ENCODE data around the gene TNFRSF1A. TPM values are rescaled to one million over a fixed set of nuclear protein-coding genes. Genes with fewer than 3 reads are reported as not detected.

Gene TNFRSF1A
- total RNA-seq, 1 experiment from 2014 or later: 91.5 TPM

GRCh38 chr12:6358881-6359280, 17.0 kb upstream of the TNFRSF1A start:
- ChIA-PET POLR2A (ENCODE audit: low non-redundant PET) (interaction anchor here (0.6 to 0.7 kb wide), 4 partner anchors 16 to 111 kb away, joined by 4 to 13 read pairs (median 8); no protein-coding TSS in a partner anchor), CTCF (interaction anchor here (0.7 kb wide), 1 partner anchor 23 kb away, joined by 10 read pairs; no protein-coding TSS in a partner anchor)
- DNase-seq (ENCODE audit: low spot score): no peak
- Histone ChIP-seq H3K9me3 (ENCODE audit: low read depth, low read length, poor library complexity, severe bottlenecking) (no peaks in the 10 kb centered on the region), H3K36me3 (ENCODE audit: insufficient read depth, low read length, poor library complexity, severe bottlenecking) (no peaks in the 10 kb centered on the region), H3K27me3 (replicated peaks; ENCODE audit: insufficient read depth, low read depth, low read length, poor library complexity) (no peaks in the 10 kb centered on the region), H3K4me3 (ENCODE audit: low read depth, low read length, poor library complexity, severe bottlenecking) (no peak overlapping the region), H3K27ac (ENCODE audit: low read depth, low read length, poor library complexity, severe bottlenecking) (no peak overlapping the region), H3K4me1 (ENCODE audit: insufficient read depth, low read length, poor library complexity, severe bottlenecking) (peaks cover 8% of the 10 kb centered on the region)
- BruUV-seq (replicated peaks): no TSS peak
- no peak for TF ChIP-seq CTCF (conservative IDR thresholded peaks at IDR 0.05; ENCODE audit: low read depth, low read length)
- no peak for TF ChIP-seq EZH2 (IDR thresholded peaks at IDR 0.05; ENCODE audit: borderline replicate concordance, low read depth, low read length, poor library complexity, severe bottlenecking)
- intact Hi-C loops (cut with micrococcal nuclease; ENCODE audit: unreplicated experiment): no loop called here

- POLR2A ChIA-PET (ENCODE audit: low non-redundant PET): no interaction called here
- H3K27me3 ChIP-seq (replicated peaks; ENCODE audit: insufficient read depth, low read depth, low read length, poor library complexity): no peaks in the 10 kb centered on the region
Measured at GRCh38 chr12:6356374-6356820, 14.5 kb upstream of the TNFRSF1A start.

GRCh38 chr12:6355491-6356373, 13.9 kb upstream of the TNFRSF1A start:
- Histone ChIP-seq H3K27me3 (replicated peaks; ENCODE audit: insufficient read depth, low read depth, low read length, poor library complexity) (no peaks in the 10 kb centered on the region), H3K27ac (ENCODE audit: low read depth, low read length, poor library complexity, severe bottlenecking) (no peak overlapping the region), H3K9me3 (ENCODE audit: low read depth, low read length, poor library complexity, severe bottlenecking) (no peaks in the 10 kb centered on the region), H3K4me1 (ENCODE audit: insufficient read depth, low read length, poor library complexity, severe bottlenecking) (no peaks in the 10 kb centered on the region), H3K4me3 (ENCODE audit: low read depth, low read length, poor library complexity, severe bottlenecking) (no peak overlapping the region), H3K36me3 (ENCODE audit: insufficient read depth, low read length, poor library complexity, severe bottlenecking) (no peaks in the 10 kb centered on the region)
- intact Hi-C loops (cut with micrococcal nuclease; ENCODE audit: unreplicated experiment): no loop called here
- POLR2A ChIA-PET (ENCODE audit: low non-redundant PET): no interaction called here
- DNase-seq (ENCODE audit: low spot score): no peak
- TF ChIP-seq EZH2 (IDR thresholded peaks at IDR 0.05; ENCODE audit: borderline replicate concordance, low read depth, low read length, poor library complexity, severe bottlenecking) (no peak), CTCF (conservative IDR thresholded peaks at IDR 0.05; ENCODE audit: low read depth, low read length) (no peak)
- CTCF ChIA-PET: no interaction called here
- no TSS peak for BruUV-seq (replicated peaks)

More at GRCh38 chr12:6356374-6356820, 14.5 kb upstream of the TNFRSF1A start:
- Histone ChIP-seq H3K27ac (ENCODE audit: low read depth, low read length, poor library complexity, severe bottlenecking) (no peak overlapping the region), H3K4me1 (ENCODE audit: insufficient read depth, low read length, poor library complexity, severe bottlenecking) (no peaks in the 10 kb centered on the region), H3K4me3 (ENCODE audit: low read depth, low read length, poor library complexity, severe bottlenecking) (no peak overlapping the region), H3K9me3 (ENCODE audit: low read depth, low read length, poor library complexity, severe bottlenecking) (no peaks in the 10 kb centered on the region), H3K36me3 (ENCODE audit: insufficient read depth, low read length, poor library complexity, severe bottlenecking) (no peaks in the 10 kb centered on the region)
- TF ChIP-seq EZH2 (IDR thresholded peaks at IDR 0.05; ENCODE audit: borderline replicate concordance, low read depth, low read length, poor library complexity, severe bottlenecking) (no peak), CTCF (conservative IDR thresholded peaks at IDR 0.05; ENCODE audit: low read depth, low read length) (no peak)
- no TSS peak for BruUV-seq (replicated peaks)
- CTCF ChIA-PET: no interaction called here
- DNase-seq (ENCODE audit: low spot score): no peak
- intact Hi-C loops (cut with micrococcal nuclease; ENCODE audit: unreplicated experiment): no loop called here
